HEK293T (cell line): ENCODE measurements around the gene FAM8A1.

Experiments
- CTCF ChIA-PET: fragments of 350-600 bp; formaldehyde crosslinking; extraction: SDS; loops from one replicate; lab custom pipeline; 2021; ENCODE audit warnings: antibody characterized with exemption, inconsistent platforms; lab: Yijun Ruan, JAX
- POLR2A ChIA-PET: fragments of 350-600 bp; formaldehyde crosslinking; extraction: SDS; loops from one replicate; lab custom pipeline; 2020; ENCODE audit warnings: antibody characterized with exemption, inconsistent platforms; lab: Yijun Ruan, JAX
- DNase-seq: peaks from one replicate; pipeline ENCODE4 v3.0.0; 2012; ENCODE audit warnings: mixed read lengths; ENCODE audit errors: extremely low spot score
- ARNT ChIP-seq: fragments of 450-650 bp; IDR thresholded peaks from 2 replicates; pipeline ENCODE4 v1.6.1; 2017; ENCODE audit warnings: mild to moderate bottlenecking
- BHLHE40 ChIP-seq: fragments of 450-650 bp; IDR thresholded peaks from 2 replicates; pipeline ENCODE4 v1.6.1; 2016; ENCODE audit warnings: mild to moderate bottlenecking, moderate library complexity, borderline replicate concordance
- CTBP1 ChIP-seq: fragments of 450-650 bp; IDR thresholded peaks from 2 replicates; pipeline ENCODE4 v1.6.1; 2016; ENCODE audit warnings: borderline replicate concordance
- ELF4 ChIP-seq: fragments of 450-650 bp; IDR thresholded peaks from 2 replicates; pipeline ENCODE4 v1.6.1; 2017; ENCODE audit warnings: antibody characterized with exemption
- FOXK2 ChIP-seq: fragments of 450-650 bp; IDR thresholded peaks from 2 replicates; pipeline ENCODE4 v1.6.1; 2016; ENCODE audit warnings: mild to moderate bottlenecking
- FOXM1 ChIP-seq: fragments of 450-650 bp; IDR thresholded peaks from 2 replicates; pipeline ENCODE4 v1.6.1; 2017; ENCODE audit warnings: mild to moderate bottlenecking, borderline replicate concordance
- HDGF ChIP-seq: fragments of 450-650 bp; IDR thresholded peaks from 2 replicates; pipeline ENCODE4 v1.6.1; 2017; ENCODE audit warnings: antibody characterized with exemption, borderline replicate concordance
- L3MBTL2 ChIP-seq: fragments of 450-650 bp; conservative IDR thresholded peaks from 2 replicates; pipeline ENCODE4 v1.6.1; 2016; ENCODE audit warnings: mild to moderate bottlenecking
- LEF1 ChIP-seq: fragments of 450-650 bp; IDR thresholded peaks from 2 replicates; pipeline ENCODE4 v1.6.1; 2017; ENCODE audit warnings: mild to moderate bottlenecking, borderline replicate concordance
- NFRKB ChIP-seq: fragments of 450-650 bp; IDR thresholded peaks from 2 replicates; pipeline ENCODE4 v1.6.1; 2016; ENCODE audit warnings: mild to moderate bottlenecking, moderate library complexity
- SP1 ChIP-seq: fragments of 450-650 bp; IDR thresholded peaks from 2 replicates; pipeline ENCODE4 v1.6.1; 2017
- TARDBP ChIP-seq: fragments of 450-650 bp; IDR thresholded peaks from 2 replicates; pipeline ENCODE4 v1.6.1; 2016

Gene FAM8A1

GRCh38 chr6:17656092-17656491 lies 56.0 kb downstream of the FAM8A1 start:
- TF ChIP-seq SP1 (no peak), NFRKB (no peak), HDGF (no peak), L3MBTL2 (no peak), FOXK2 (no peak), ELF4 (no peak), TARDBP (no peak), BHLHE40 (no peak), LEF1 (no peak), CTBP1 (no peak)
- ChIA-PET CTCF (no interaction called here), POLR2A (no interaction called here)
- no peak for DNase-seq

- no peak for DNase-seq
- TF ChIP-seq NFRKB = no peak
- TF ChIP-seq ARNT = no peak
- TF ChIP-seq FOXM1 = no peak
- CTCF ChIA-PET = no interaction called here
- POLR2A ChIA-PET = no interaction called here
These were observed 56.5 kb downstream of the FAM8A1 start for GRCh38 chr6:17656644-17657043.
